HG02610 (cell line): ENCODE data around the gene CAPRIN1.
A peak's percentile ranks its signal among the peaks of the same experiment; 100 is the strongest.

Experiments used
- ATAC-seq: cut with Tn5 transposase; IDR thresholded peaks from one replicate; pipeline ENCODE4 v1.9.1; 2021; ENCODE audit warnings: mild to moderate bottlenecking, moderate library complexity; ENCODE audit not compliant: unreplicated experiment

Gene CAPRIN1

GRCh38 chr11:34139346-34139745 lies 87.8 kb downstream of the CAPRIN1 start:
- no peak for ATAC-seq

- ATAC-seq: no peak
Measured at GRCh38 chr11:34140149-34140548, 88.6 kb downstream of the CAPRIN1 start.

GRCh38 chr11:34143048-34143447 lies 91.5 kb downstream of the CAPRIN1 start:
- ATAC-seq: no peak

DNA sequence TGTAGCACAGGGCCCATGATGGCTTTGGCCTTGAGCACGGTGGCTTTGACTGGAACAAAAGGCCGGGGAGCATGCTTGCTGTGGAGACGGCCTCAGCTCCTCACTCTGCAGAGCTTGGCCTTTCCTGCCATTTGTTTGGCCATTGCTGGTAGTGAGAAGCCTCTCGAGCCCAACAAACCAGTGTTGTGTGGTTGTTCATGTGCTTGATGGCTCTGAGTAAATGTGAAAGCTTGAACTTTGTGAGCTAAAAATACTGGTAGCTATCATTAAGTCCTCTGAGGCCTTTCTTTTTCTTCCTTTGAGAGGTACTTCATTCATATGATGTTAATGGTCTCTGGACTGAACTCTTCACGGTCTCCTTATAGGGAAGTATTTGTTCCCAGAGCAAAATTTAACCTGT lies 93.5 kb downstream of the CAPRIN1 start:
- ATAC-seq: peak; percentile 76

GRCh38 chr11:34145847-34146381 lies 94.4 kb downstream of the CAPRIN1 start:
- no peak for ATAC-seq

DNA sequence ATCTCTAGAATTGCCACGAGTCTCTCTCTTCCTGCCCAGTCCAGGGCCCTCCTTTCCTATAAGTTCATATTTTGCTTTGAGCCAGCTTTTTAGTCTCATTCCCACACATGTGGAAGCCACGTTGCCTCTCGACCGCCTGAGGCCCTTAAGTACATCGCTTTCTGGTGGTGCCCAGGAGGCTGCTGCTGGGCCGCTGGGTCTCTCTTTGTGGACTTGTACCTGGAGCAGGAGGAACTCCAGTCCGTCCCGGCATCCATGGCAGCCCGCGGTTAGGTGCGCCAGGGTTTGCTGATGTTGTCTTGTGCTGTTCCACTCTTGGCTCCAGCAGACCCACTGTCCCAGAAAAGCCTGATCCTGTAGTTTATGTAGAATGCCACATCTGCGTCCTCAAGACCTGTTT lies 94.9 kb downstream of the CAPRIN1 start:
- ATAC-seq: no peak

DNA sequence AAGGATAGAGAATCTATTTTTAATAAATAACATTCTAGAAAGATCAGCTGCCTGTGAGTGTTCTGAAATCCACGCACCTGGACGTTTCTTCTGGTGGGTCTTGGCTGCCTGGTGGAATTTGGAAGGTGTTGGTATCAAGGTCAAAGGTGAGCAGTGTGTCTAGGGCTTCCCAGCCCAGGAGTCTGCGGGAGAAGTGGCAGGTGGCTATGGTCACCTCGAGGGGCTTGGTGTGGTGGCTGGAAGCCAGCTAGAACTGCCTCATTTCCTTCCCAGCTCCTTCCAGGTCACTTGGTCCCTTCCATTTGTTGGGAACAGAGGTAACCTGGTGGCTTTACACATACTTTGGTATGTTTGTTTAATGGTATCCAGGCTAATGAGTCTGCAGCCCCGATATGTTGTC lies 95.3 kb downstream of the CAPRIN1 start:
- no peak for ATAC-seq

DNA sequence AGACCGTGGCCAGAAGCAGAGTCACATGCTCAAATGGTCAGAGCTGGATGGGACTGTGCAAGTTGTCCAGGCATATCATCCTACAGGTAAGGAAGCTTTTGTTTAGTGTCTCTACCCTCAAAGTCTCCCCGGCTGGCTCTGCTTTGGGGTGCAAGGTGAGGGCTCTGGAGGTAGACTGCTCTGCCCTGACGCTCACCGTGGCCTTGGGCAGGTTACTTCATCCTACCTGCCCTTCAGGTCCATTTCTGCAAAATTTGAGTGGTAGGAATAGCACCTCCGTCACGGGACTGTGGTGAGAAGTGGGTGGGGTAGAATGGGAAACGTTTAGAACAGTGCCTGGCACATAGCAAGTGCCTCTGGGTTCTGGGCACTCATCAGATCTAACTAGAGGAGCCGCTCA lies 96.0 kb downstream of the CAPRIN1 start:
- no peak for ATAC-seq

- no peak for ATAC-seq
Measured at GRCh38 chr11:34148504-34149165, 97.1 kb downstream of the CAPRIN1 start.

DNA sequence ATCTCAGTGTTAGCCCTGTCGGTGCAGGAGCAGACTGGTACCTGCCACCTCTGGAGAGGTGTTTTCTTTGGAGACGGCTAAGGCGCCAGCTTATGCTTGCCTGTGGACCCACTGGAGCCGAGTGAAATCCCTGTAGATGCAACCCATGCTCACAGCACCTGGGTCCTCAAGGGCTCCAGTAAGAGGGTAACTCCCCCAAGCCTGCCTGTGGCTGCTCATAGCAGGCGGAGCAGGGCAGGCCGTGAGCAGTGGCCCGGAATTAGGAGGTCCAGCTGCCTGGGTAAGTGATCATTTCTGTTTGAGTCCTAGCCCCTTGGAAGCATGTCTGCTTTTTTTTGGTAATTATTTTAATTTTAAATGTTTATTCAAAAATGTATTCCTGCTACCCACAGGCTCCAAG lies 97.7 kb downstream of the CAPRIN1 start:
- ATAC-seq: no peak

GRCh38 chr11:34149786-34150185 lies 98.3 kb downstream of the CAPRIN1 start:
- ATAC-seq: no peak

GRCh38 chr11:34150494-34151151 lies 99.1 kb downstream of the CAPRIN1 start:
- ATAC-seq: no peak
